ENCODE measurements around the gene IGLL5. TPM values are rescaled to one million over a fixed set of nuclear protein-coding genes. Genes with fewer than 3 reads are reported as not detected.

The IGLL5 gene
- total RNA-seq, 6 experiments from 2014 or later: not detected

DNA sequence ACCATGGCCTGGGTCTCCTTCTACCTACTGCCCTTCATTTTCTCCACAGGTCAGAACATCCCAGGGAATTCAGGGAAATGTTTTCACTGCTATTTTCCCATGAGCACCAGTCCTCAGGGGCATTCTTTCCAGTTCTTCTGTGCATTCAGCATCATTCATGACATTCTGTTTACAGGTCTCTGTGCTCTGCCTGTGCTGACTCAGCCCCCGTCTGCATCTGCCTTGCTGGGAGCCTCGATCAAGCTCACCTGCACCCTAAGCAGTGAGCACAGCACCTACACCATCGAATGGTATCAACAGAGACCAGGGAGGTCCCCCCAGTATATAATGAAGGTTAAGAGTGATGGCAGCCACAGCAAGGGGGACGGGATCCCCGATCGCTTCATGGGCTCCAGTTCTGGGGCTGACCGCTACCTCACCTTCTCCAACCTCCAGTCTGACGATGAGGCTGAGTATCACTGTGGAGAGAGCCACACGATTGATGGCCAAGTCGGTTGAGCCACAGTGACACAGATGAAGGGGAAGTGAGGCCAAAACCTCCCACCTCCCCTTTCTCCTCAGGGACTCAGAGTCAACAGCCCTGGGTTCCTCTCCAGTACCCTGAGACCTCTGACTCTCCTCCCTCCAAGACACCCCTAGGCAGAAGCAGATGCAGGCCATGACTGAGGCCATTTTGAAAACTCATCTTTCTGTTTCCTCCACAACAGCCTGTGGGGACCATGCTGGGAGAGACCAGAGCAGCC lies 15.9 kb upstream of the IGLL5 start:
- no peaks in the 10 kb centered on the region for H3K4me1 Mint-ChIP-seq (ENCODE audit: low read depth)
- no peak overlapping the region for H3K27ac Mint-ChIP-seq
- H3K27me3 Mint-ChIP-seq (ENCODE audit: insufficient read depth): peaks cover 30% of the 10 kb centered on the region
- H3K4me3 Mint-ChIP-seq: no peak overlapping the region
- DNase-seq: no peak
- H3K9me3 Mint-ChIP-seq: no peaks in the 10 kb centered on the region
- H3K36me3 Mint-ChIP-seq (ENCODE audit: low read depth): no peaks in the 10 kb centered on the region
- TF ChIP-seq, protein P1, sequence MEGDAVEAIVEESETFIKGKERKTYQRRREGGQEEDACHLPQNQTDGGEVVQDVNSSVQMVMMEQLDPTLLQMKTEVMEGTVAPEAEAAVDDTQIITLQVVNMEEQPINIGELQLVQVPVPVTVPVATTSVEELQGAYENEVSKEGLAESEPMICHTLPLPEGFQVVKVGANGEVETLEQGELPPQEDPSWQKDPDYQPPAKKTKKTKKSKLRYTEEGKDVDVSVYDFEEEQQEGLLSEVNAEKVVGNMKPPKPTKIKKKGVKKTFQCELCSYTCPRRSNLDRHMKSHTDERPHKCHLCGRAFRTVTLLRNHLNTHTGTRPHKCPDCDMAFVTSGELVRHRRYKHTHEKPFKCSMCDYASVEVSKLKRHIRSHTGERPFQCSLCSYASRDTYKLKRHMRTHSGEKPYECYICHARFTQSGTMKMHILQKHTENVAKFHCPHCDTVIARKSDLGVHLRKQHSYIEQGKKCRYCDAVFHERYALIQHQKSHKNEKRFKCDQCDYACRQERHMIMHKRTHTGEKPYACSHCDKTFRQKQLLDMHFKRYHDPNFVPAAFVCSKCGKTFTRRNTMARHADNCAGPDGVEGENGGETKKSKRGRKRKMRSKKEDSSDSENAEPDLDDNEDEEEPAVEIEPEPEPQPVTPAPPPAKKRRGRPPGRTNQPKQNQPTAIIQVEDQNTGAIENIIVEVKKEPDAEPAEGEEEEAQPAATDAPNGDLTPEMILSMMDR (IDR thresholded peaks at IDR 0.05): no peak

DNA sequence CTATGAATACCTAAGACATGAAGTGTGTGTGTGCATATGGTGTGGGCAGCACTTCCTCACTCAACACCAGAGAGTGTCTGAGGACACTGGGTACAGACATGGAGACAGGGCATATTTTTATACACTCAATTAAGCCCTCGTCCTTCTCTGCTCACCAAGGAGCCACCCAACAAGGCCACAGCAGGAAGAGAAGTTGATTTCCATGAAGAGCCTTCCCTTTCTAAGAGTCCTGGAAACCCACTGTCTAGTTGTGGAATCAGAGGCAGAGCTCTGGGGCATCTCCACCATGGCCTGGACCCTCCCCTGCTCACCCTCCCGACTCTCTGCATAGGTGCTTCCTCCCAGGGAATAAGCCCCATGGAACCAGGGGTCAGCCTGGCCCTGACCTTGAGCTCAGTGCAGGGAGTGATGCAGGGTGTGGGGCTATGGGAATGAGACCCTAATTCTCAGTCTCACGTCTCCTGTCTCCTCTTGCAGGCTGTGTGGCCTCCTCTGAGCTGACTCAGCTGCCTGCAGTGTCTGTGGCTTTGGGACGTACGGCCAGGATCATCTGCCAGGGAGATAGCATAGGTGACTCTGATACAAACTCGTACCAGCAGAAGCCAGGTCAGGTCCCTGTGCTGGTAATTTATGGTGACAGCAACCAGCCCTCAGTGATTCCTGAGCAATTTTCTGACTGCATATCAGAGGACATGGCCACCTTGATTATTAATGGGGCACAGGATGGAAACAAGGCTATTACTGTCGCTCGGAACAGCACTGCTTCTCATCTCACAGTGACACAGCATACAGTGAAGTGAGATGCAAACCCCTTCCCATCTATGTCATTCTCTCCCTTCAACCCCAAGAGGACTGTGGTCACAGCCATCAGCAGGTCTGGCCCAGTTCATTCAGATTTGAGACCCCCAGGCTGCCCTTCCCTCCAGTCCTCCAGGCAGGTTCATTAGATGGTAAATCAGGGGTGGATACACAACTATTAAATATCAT lies 14.6 kb upstream of the IGLL5 start:
- TF ChIP-seq, protein P1 (IDR thresholded peaks at IDR 0.05): no peak
- no peaks in the 10 kb centered on the region for H3K9me3 Mint-ChIP-seq
- no peak overlapping the region for H3K4me3 Mint-ChIP-seq
- H3K27ac Mint-ChIP-seq: no peak overlapping the region
- H3K36me3 Mint-ChIP-seq (ENCODE audit: low read depth): no peaks in the 10 kb centered on the region
- peaks cover 22% of the 10 kb centered on the region for H3K27me3 Mint-ChIP-seq (ENCODE audit: insufficient read depth)
- no peaks in the 10 kb centered on the region for H3K4me1 Mint-ChIP-seq (ENCODE audit: low read depth)
- no peak for DNase-seq

DNA sequence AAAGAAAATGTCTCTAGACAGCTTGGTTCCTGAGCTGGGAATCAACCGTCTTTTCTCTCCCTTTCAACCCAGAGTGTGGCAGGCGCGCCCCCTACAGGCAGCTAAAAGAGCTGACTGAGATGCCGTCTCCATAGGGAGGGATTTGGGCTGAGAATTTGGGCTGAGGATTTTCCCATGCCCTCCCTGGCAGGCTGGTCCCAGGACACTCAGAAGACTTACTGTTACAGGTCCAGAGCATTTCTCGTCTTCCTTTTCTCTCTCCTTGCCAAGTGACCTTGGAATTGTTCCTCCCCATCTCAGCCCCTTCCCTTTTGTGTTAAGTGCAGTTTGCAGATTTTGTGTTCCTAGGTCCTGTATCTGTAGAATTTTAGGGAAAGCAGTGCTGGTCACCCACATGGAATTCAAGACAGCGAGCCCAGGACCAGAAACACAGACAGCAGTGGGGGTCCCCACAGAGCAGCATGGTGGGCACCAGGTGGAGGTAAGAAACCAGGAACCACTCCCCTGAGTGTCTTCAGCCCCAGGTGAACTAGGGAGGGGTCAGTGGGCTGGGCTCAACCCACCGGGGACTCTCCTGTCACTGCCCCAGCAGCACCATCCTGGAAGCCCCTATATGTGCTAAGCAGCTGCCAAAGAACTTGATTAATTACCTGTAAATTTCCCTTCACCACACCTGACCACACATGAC lies 9.9 kb upstream of the IGLL5 start:
- Mint-ChIP-seq H3K9me3 (no peaks in the 10 kb centered on the region), H3K27ac (no peak overlapping the region), H3K4me1 (ENCODE audit: low read depth) (no peaks in the 10 kb centered on the region), H3K36me3 (ENCODE audit: low read depth) (no peaks in the 10 kb centered on the region), H3K4me3 (no peak overlapping the region), H3K27me3 (ENCODE audit: insufficient read depth) (peaks cover 25% of the 10 kb centered on the region)
- TF ChIP-seq, protein P1 (IDR thresholded peaks at IDR 0.05): peak; percentile 86
- peak; percentile 48 for DNase-seq

DNA sequence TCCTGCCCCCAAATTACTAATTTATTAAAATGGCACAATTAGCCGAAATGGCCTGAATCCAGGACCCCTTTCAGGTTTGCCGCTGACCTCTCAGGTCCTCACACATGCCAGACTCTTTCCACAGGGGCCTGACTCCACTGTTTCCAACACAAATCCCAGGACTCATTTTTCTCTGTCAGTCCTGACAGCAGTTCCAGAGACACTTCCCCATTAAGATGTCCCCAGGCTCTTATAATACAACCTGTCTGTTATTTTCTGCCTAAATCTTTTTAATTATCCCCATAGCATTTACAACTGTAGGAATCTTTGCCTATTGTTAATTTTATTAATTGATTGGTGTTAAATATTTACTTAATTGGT lies 9.4 kb upstream of the IGLL5 start:
- DNase-seq: no peak

More for the DNA sequence above, 9.4 kb upstream of the IGLL5 start:
- peaks cover 28% of the 10 kb centered on the region for H3K27me3 Mint-ChIP-seq (ENCODE audit: insufficient read depth)
- TF ChIP-seq, protein P1 (IDR thresholded peaks at IDR 0.05): no peak
- H3K4me3 Mint-ChIP-seq: no peak overlapping the region
- no peak overlapping the region for H3K27ac Mint-ChIP-seq
- H3K36me3 Mint-ChIP-seq (ENCODE audit: low read depth): no peaks in the 10 kb centered on the region
- H3K9me3 Mint-ChIP-seq: no peaks in the 10 kb centered on the region
- H3K4me1 Mint-ChIP-seq (ENCODE audit: low read depth): no peaks in the 10 kb centered on the region
